HCT116 (cell line): Measurements from ENCODE around the gene IREB2. TPM values are rescaled to one million over a fixed set of nuclear protein-coding genes. Genes with fewer than 3 reads are reported as not detected.
A peak's percentile ranks its signal among the peaks of the same experiment; 100 is the strongest.

Source experiments
- ATAC-seq: fragments of 200-7000 bp; cut with Tn5 transposase; 2 replicates; pipeline ENCODE4 v1.9.1; 2020; ENCODE audit warnings: mild to moderate bottlenecking, moderate library complexity
- BruUV-seq: library from RNA; stranded (reverse); fragments of 400-500 nt; replicated peaks from 2 replicates; lab custom pipeline; 2021; lab: Mats Ljungman, UMichigan
- CTCF ChIA-PET: fragments of 300-600 bp; sonication (Branson Sonifier 250); formaldehyde crosslinking; loops from one replicate; lab custom pipeline; 2021; ENCODE audit warnings: antibody characterized with exemption; lab: Charles Lee
- POLR2A ChIA-PET: fragments of 300-600, 350-600 bp; sonication (Branson Sonifier 250); formaldehyde crosslinking; loops from one replicate; lab custom pipeline; 2021; ENCODE audit warnings: antibody characterized with exemption; lab: Charles Lee
- RAD21 ChIA-PET, 2 experiments: fragments of 300-600 bp; sonication (Branson Sonifier 250); formaldehyde crosslinking; loops; one replicate each; lab custom pipeline; 2023; ENCODE audit warnings: low total read pairs in 2 of 2; ENCODE audit not compliant: uncharacterized antibody in 2 of 2, unreplicated experiment in 2 of 2, low non-redundant PET in 1 of 2; lab: Charles Lee
- DNase-seq: peaks from one replicate; pipeline ENCODE4 v3.0.0-alpha.2; 2010; ENCODE audit warnings: low read depth, low spot score
- H2AFZ ChIP-seq: fragments of 200-600 bp; shearing (Covaris generic), sonication (generic); 2 replicates; pipeline ENCODE4 v1.6.1; 2017; ENCODE audit warnings: low read depth, mixed run types, mixed read lengths, antibody characterized with exemption, low read length; ENCODE audit not compliant: poor library complexity, severe bottlenecking
- H3K27ac ChIP-seq: 2 replicates; pipeline ENCODE4 v1.5.1; 2012; ENCODE audit warnings: low read depth, low read length
- H3K27me3 ChIP-seq: fragments of 200-600 bp; sonication (generic); 2 replicates; pipeline ENCODE4 v1.6.1; 2016; ENCODE audit warnings: mixed run types, low read length, mixed read lengths; ENCODE audit not compliant: insufficient read depth
- H3K36me3 ChIP-seq, 2 experiments: fragments of 200-500 bp in 1 of 2; fragments of 200-600 bp in 1 of 2; sonication (Bioruptor generic) in 1 of 2; sonication (generic) in 1 of 2; 2 replicates each; pipeline versions ENCODE4 v1.5.1 to v1.6.1; 2014 to 2016; ENCODE audit warnings: low read length in 2 of 2, inconsistent platforms in 1 of 2, mixed read lengths in 1 of 2, mixed run types in 1 of 2; ENCODE audit not compliant: insufficient read depth in 2 of 2, control insufficient read depth in 1 of 2
- H3K4me1 ChIP-seq, 2 experiments: fragments of 200-600 bp in 1 of 2; sonication (generic) in 1 of 2; 2 replicates each; pipeline versions ENCODE4 v1.5.1 to v1.6.1; 2012 to 2017; ENCODE audit warnings: low read length in 2 of 2, inconsistent platforms in 1 of 2, mild to moderate bottlenecking in 1 of 2, mixed read lengths in 1 of 2, mixed run types in 1 of 2, moderate library complexity in 1 of 2; ENCODE audit not compliant: insufficient read depth in 2 of 2, control insufficient read depth in 1 of 2
- H3K4me2 ChIP-seq: fragments of 200-600 bp; sonication (generic); 2 replicates; pipeline ENCODE4 v1.6.1; 2017; ENCODE audit warnings: mixed run types, low read length, mixed read lengths
- H3K4me3 ChIP-seq, 2 experiments: fragments of 200-600 bp in 1 of 2; sonication (generic) in 1 of 2; replicated peaks in 1 of 2; 2 replicates each; pipeline ENCODE4 v1.5.1; 2011 to 2016; ENCODE audit warnings: low read length in 2 of 2, control low read depth in 1 of 2, low read depth in 1 of 2, mild to moderate bottlenecking in 1 of 2, mixed read lengths in 1 of 2, mixed run types in 1 of 2
- H3K79me2 ChIP-seq: fragments of 200-600 bp; sonication (generic); 2 replicates; pipeline ENCODE4 v1.6.1; 2017; ENCODE audit warnings: mild to moderate bottlenecking, mixed run types, low read length, moderate library complexity, mixed read lengths; ENCODE audit not compliant: insufficient read depth
- H3K9ac ChIP-seq: fragments of 200-600 bp; sonication (generic); 2 replicates; pipeline ENCODE4 v1.6.1; 2016; ENCODE audit warnings: low read length, mixed read lengths
- H3K9me2 ChIP-seq: fragments of 200-600 bp; sonication (generic), shearing (Covaris generic); 2 replicates; pipeline ENCODE4 v1.6.1; 2017; ENCODE audit warnings: mixed run types, mild to moderate bottlenecking, moderate library complexity; ENCODE audit not compliant: insufficient read depth
- H3K9me3 ChIP-seq, 2 experiments: fragments of 200-500 bp in 1 of 2; fragments of 200-600 bp in 1 of 2; sonication (Bioruptor generic) in 1 of 2; sonication (generic) in 1 of 2; 2 replicates each; pipeline ENCODE4 v1.6.1; 2014 to 2017; ENCODE audit warnings: low read length in 2 of 2, mixed read lengths in 2 of 2, inconsistent platforms in 1 of 2, low read depth in 1 of 2, mild to moderate bottlenecking in 1 of 2, mixed run types in 1 of 2, moderate library complexity in 1 of 2; ENCODE audit not compliant: control insufficient read depth in 1 of 2, insufficient read depth in 1 of 2
- H4K20me1 ChIP-seq: fragments of 200-600 bp; sonication (generic), shearing (Covaris generic); 2 replicates; pipeline ENCODE4 v1.6.1; 2017; ENCODE audit warnings: mixed run types, mild to moderate bottlenecking, moderate library complexity; ENCODE audit not compliant: insufficient read depth
- CBX3 ChIP-seq: IDR thresholded peaks from 2 replicates; pipeline ENCODE4 v1.6.1; 2012; ENCODE audit warnings: low read depth
- CEBPB ChIP-seq: IDR thresholded peaks from 2 replicates; pipeline ENCODE4 v1.6.1; 2012; ENCODE audit warnings: low read depth
- ELF1 ChIP-seq: IDR thresholded peaks from 2 replicates; pipeline ENCODE4 v1.6.1; 2012; ENCODE audit warnings: low read depth, borderline replicate concordance
- EZH2 ChIP-seq: fragments of 200-600 bp; sonication (generic); IDR thresholded peaks from 2 replicates; pipeline ENCODE4 v1.6.1; 2017; ENCODE audit warnings: antibody characterized with exemption, mixed run types
- EZH2phosphoT487 ChIP-seq: fragments of 200-600 bp; IDR thresholded peaks from 2 replicates; pipeline ENCODE4 v1.6.1; 2018; ENCODE audit warnings: antibody characterized with exemption, borderline replicate concordance
- FOSL1 ChIP-seq: IDR thresholded peaks from 2 replicates; pipeline ENCODE4 v1.6.1; 2012; ENCODE audit warnings: low read depth
- JUND ChIP-seq: IDR thresholded peaks from 2 replicates; pipeline ENCODE4 v1.6.1; 2012
- POLR2A ChIP-seq: IDR thresholded peaks from 2 replicates; pipeline ENCODE4 v1.7.0; 2011; ENCODE audit warnings: borderline replicate concordance; ENCODE audit not compliant: insufficient read depth, insufficient read length; ENCODE audit errors: extremely low read depth
- POLR2AphosphoS5 ChIP-seq: IDR thresholded peaks from 2 replicates; pipeline ENCODE4 v1.6.1; 2011; ENCODE audit warnings: mild to moderate bottlenecking, low read depth, low read length, moderate library complexity
- RAD21 ChIP-seq: IDR thresholded peaks from 2 replicates; pipeline ENCODE4 v1.6.1; 2012; ENCODE audit warnings: low read depth, mild to moderate bottlenecking
- SIN3A ChIP-seq: IDR thresholded peaks from 2 replicates; pipeline ENCODE4 v1.6.1; 2012; ENCODE audit warnings: low read depth
- SP1 ChIP-seq: IDR thresholded peaks from 2 replicates; pipeline ENCODE4 v1.6.1; 2012; ENCODE audit warnings: low read depth
- SRF ChIP-seq: IDR thresholded peaks from 2 replicates; pipeline ENCODE4 v1.6.1; 2012; ENCODE audit warnings: low read depth
- TCF7L2 ChIP-seq: IDR thresholded peaks from 2 replicates; pipeline ENCODE4 v1.7.0; 2011; ENCODE audit warnings: borderline replicate concordance, inconsistent platforms; ENCODE audit not compliant: insufficient read depth, insufficient read length; ENCODE audit errors: extremely low read depth
- YY1 ChIP-seq: IDR thresholded peaks from 2 replicates; pipeline ENCODE4 v1.6.1; 2011; ENCODE audit warnings: low read length, low read depth, moderate library complexity, mild to moderate bottlenecking; ENCODE audit not compliant: insufficient replicate concordance; ENCODE audit errors: extremely low read depth
- ZBTB33 ChIP-seq: IDR thresholded peaks from 2 replicates; pipeline ENCODE4 v1.6.1; 2011; ENCODE audit warnings: mild to moderate bottlenecking, low read length, moderate library complexity; ENCODE audit not compliant: insufficient replicate concordance; ENCODE audit errors: extremely low read depth
- intact Hi-C: fragments of 100-400 bp; cut with micrococcal nuclease; formaldehyde crosslinking; loops from 2 replicates; pipeline ENCODE4 v1.10.0; 2022
- total RNA-seq: library from RNA; stranded (reverse); gene quantifications from one replicate; pipeline ENCODE4 v1.2.1, GENCODE V29; 2021; ENCODE audit not compliant: unreplicated experiment
- TF ChIP-seq, protein P1 (sequence below), 3 experiments: fragments of 200-600 bp in 1 of 3; sonication (generic) in 1 of 3; IDR thresholded peaks in 2 of 3; conservative IDR thresholded peaks in 1 of 3; 2 replicates each; pipeline ENCODE4 v1.5.1; 2012 to 2017; ENCODE audit warnings: low read depth in 2 of 3, low read length in 2 of 3, antibody characterized with exemption in 1 of 3, borderline replicate concordance in 1 of 3, control low read depth in 1 of 3, mild to moderate bottlenecking in 1 of 3, mixed read lengths in 1 of 3, mixed run types in 1 of 3, moderate library complexity in 1 of 3; ENCODE audit not compliant: insufficient read depth in 1 of 3
- TF ChIP-seq, protein P2 (sequence below): IDR thresholded peaks from 2 replicates; pipeline ENCODE4 v1.6.1; 2012
- TF ChIP-seq, protein P3 (sequence below): IDR thresholded peaks from 2 replicates; pipeline ENCODE4 v1.6.1; 2012; ENCODE audit warnings: low read depth

IREB2 gene
- total RNA-seq, 1 experiment from 2014 or later: 57.6 TPM

DNA sequence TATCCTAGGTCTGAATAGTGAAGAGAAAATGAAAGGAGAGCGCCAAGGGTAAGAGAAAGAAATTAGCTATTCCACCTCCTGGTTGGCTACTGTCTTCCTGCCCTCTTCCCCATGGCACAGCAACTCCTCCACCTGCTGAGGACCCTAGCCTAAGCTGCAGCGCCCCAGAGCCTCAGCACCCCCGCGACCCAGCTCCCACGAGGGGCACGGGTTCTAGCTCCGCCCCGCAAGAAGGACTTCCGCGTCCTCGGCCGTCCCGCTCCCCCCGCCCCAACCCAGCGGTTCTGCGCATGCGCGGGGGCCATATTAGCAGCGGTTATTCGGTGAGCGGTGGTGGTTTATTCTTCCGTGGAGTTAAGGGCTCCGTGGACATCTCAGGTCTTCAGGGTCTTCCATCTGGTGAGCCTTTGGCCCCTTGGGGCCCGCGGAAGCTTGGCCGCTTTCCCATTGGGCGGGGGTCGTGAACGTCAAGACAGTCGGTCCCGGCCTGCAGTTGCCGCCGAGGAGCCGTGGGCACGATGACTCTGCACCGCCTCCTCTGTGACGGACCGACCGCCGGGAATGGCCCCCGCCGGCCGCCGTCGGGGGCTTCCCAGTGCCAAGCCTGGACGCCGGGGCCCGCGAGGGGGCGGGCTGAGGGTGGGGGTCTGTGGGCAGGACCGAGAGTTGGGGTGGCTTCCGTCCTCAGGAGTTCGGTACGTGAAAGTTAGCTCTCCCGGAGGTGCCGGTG is 102.3 kb downstream of the IREB2 start, which contains the start of gene PSMA4:
TSS of gene PSMA4 (plus strand) at position 304 of the 730 bp plus-strand sequence. CDS start 1,484 bp downstream, outside the sequence.
- BruUV-seq: no TSS peak
- no peaks in the 10 kb centered on the region for H3K27me3 ChIP-seq
- H2AFZ ChIP-seq: peak within 1 kb of the TSS; percentile 13
- peaks cover 28 to 35% of the 10 kb centered on the region in 2 experiments for H3K36me3 ChIP-seq
- H3K4me3 ChIP-seq: peak within 1 kb of the TSS; percentile 84 to 91
- POLR2A ChIA-PET: interaction anchor here (0.5 to 2.4 kb wide), 6 partner anchors 9 to 276 kb away, joined by 3 to 12 read pairs (median 4); partner anchors contain the start of genes CHRNA5, DNAJA4 and SKIC8
- H3K4me1 ChIP-seq: peaks cover 5 to 14% of the 10 kb centered on the region in 2 experiments; a peak in 3 of 4 replicates
- H3K9me3 ChIP-seq: no peaks in the 10 kb centered on the region
- H3K4me2 ChIP-seq: peak within 1 kb of the TSS; percentile 95
- H3K9me2 ChIP-seq: no peaks in the 10 kb centered on the region
- DNase-seq: peak; percentile 48
- no peaks in the 10 kb centered on the region for H4K20me1 ChIP-seq
- peak; percentile 88 for ATAC-seq
- intact Hi-C loops: loop anchor here (5.0 kb wide), 1 partner anchor 33 kb away; the partner anchor contains the start of gene HYKK
- H3K9ac ChIP-seq: peak within 1 kb of the TSS; percentile 93
- RAD21 ChIA-PET: no interaction called here
- CTCF ChIA-PET: interaction anchor here (1.1 kb wide), 1 partner anchor 25 kb away, joined by 4 read pairs; the partner anchor contains the start of gene CHRNA5
- H3K27ac ChIP-seq: peak within 1 kb of the TSS; percentile 86
- H3K79me2 ChIP-seq: peaks cover 46% of the 10 kb centered on the region
- no peak for TF ChIP-seq EZH2phosphoT487
- TF ChIP-seq, protein P1, sequence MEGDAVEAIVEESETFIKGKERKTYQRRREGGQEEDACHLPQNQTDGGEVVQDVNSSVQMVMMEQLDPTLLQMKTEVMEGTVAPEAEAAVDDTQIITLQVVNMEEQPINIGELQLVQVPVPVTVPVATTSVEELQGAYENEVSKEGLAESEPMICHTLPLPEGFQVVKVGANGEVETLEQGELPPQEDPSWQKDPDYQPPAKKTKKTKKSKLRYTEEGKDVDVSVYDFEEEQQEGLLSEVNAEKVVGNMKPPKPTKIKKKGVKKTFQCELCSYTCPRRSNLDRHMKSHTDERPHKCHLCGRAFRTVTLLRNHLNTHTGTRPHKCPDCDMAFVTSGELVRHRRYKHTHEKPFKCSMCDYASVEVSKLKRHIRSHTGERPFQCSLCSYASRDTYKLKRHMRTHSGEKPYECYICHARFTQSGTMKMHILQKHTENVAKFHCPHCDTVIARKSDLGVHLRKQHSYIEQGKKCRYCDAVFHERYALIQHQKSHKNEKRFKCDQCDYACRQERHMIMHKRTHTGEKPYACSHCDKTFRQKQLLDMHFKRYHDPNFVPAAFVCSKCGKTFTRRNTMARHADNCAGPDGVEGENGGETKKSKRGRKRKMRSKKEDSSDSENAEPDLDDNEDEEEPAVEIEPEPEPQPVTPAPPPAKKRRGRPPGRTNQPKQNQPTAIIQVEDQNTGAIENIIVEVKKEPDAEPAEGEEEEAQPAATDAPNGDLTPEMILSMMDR (IDR thresholded peaks at IDR 0.05 in 2 of 3, conservative IDR thresholded peaks at IDR 0.05 in 1 of 3; ENCODE audit: borderline replicate concordance in 1 of 3, insufficient read depth in 1 of 3, low read depth in 2 of 3, low read length in 2 of 3): no peak
- TF ChIP-seq YY1: peak; percentile 90
- peak; percentile 97 for TF ChIP-seq POLR2AphosphoS5
- TF ChIP-seq CEBPB: no peak
- no peak for TF ChIP-seq FOSL1
- TF ChIP-seq, protein P2, sequence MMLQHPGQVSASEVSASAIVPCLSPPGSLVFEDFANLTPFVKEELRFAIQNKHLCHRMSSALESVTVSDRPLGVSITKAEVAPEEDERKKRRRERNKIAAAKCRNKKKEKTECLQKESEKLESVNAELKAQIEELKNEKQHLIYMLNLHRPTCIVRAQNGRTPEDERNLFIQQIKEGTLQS: no peak
- no peak for TF ChIP-seq RAD21
- no peak for TF ChIP-seq CBX3
- TF ChIP-seq EZH2: no peak
- TF ChIP-seq, protein P3, sequence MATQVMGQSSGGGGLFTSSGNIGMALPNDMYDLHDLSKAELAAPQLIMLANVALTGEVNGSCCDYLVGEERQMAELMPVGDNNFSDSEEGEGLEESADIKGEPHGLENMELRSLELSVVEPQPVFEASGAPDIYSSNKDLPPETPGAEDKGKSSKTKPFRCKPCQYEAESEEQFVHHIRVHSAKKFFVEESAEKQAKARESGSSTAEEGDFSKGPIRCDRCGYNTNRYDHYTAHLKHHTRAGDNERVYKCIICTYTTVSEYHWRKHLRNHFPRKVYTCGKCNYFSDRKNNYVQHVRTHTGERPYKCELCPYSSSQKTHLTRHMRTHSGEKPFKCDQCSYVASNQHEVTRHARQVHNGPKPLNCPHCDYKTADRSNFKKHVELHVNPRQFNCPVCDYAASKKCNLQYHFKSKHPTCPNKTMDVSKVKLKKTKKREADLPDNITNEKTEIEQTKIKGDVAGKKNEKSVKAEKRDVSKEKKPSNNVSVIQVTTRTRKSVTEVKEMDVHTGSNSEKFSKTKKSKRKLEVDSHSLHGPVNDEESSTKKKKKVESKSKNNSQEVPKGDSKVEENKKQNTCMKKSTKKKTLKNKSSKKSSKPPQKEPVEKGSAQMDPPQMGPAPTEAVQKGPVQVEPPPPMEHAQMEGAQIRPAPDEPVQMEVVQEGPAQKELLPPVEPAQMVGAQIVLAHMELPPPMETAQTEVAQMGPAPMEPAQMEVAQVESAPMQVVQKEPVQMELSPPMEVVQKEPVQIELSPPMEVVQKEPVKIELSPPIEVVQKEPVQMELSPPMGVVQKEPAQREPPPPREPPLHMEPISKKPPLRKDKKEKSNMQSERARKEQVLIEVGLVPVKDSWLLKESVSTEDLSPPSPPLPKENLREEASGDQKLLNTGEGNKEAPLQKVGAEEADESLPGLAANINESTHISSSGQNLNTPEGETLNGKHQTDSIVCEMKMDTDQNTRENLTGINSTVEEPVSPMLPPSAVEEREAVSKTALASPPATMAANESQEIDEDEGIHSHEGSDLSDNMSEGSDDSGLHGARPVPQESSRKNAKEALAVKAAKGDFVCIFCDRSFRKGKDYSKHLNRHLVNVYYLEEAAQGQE: no peak
- peak; percentile 55 for TF ChIP-seq POLR2A
- no peak for TF ChIP-seq SRF
- TF ChIP-seq SP1: no peak
- TF ChIP-seq SIN3A: peak; percentile 76
- TF ChIP-seq JUND: no peak
- TF ChIP-seq ZBTB33: no peak
- peak; percentile 90 for TF ChIP-seq ELF1
- no peak for TF ChIP-seq TCF7L2
